Ramos (cell line): ENCODE data around the gene C19orf44.

Experiments used
- in situ Hi-C: fragments of 300-500 bp; cut with MboI; formaldehyde crosslinking; loops from one replicate; pipeline ENCODE4 v1.14.3; 2022; ENCODE audit warnings: low sequenced_read_pairs; ENCODE audit not compliant: unreplicated experiment

The C19orf44 gene

DNA sequence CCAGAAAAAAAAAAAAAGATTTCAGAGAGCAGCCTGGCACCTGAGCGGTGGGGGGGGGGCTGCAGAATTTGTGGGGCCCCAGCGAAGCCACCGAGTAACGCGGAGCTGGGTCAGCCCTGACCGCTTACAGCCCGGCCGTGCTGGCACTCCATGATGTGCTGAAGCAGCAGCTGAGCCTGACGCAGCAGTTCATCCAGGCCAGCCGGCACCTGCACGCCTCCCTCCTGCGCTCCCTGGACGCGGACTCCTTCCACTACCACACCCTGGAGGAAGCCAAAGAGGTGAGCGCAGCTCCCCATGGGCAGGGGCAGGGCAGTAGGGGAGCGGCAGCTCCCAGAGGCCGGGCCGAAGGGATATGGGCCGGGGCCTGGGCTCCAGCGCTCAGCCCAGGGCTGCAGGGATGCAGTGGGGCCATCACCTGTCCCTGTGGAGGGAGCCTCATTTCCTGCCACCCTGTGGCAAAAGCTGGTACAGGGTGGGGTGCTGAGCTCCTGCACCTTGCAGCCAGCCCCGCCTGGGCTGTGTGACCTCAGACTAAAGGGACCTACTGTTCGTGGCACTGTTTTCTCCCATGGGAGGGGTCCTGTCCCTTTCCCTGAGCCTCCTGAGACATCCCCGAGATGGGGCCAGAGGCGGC, 18.3 kb downstream of the C19orf44 start:
- in situ Hi-C loops = no loop called here

DNA sequence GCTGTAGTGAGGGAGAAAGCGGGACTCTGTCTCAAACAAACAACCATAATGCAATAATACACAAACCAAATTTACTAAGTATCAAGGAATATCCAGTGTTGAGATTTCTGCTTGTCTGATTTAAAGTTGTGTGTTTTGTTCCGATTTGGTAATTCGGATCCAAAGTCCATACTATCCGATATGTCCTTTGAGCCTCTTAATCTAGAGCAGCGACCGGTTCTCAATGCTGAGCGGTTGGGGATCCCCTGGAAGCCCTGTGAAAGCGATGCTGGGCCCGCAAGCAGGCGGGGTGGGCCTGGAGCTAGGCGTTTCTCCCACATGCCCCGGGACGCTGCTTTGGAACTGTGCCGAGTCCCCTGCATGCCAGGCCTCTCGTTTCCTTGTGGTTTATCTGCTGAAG, 20.2 kb downstream of the C19orf44 start:
- in situ Hi-C loops = no loop called here

DNA sequence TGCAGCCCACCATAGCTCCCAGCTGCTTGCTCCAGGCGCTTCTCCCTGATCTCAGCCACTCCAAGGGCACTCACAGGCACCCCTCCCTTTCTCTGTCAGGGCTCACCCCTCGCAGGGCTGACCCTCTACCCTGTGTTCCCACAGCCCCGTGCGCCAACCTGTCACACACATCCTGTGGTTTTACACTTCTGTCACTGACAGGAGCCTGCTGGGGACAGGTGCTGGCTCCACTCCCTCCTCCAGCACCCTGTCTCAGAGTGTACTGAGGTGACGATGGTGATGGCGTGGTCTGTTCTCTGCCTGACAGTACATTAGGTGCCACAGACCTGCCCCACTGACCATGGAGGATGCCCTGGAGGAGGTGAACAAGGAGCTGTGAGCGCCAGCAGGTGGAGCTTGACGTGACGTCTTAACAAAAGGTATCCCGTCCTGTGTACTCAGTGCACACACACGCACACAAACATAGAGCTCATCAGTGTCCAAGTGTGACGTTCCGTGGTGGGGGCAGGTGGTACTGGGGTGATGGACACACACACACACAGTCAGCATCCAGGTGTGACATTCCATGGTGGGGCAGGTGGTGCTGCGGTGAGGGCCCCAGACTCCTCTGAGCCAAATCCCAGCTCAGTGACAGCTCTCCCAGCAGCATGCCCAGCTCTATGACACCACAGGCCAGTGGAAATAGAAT, 20.9 kb downstream of the C19orf44 start:
- in situ Hi-C loops = no loop called here

DNA sequence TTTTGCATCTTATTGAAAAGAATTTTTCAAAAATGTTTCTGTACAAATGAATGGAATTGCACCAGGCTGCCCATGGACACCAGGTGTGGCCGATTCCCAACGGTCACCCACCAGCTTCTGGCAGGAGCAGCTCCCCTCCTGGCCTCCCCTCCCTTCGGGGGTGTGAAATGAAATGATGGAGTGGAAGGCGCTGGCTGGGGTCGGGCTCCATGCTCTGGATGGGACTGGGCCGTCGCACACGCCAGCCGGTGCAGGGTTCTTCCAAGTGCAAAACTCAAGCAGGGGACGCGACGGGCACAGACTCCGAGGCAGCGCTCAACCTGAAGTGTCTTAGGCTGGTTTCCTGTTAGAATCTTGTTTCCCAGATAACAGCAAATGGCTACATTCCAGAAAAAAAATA, 21.9 kb downstream of the C19orf44 start:
- in situ Hi-C loops = no loop called here

DNA sequence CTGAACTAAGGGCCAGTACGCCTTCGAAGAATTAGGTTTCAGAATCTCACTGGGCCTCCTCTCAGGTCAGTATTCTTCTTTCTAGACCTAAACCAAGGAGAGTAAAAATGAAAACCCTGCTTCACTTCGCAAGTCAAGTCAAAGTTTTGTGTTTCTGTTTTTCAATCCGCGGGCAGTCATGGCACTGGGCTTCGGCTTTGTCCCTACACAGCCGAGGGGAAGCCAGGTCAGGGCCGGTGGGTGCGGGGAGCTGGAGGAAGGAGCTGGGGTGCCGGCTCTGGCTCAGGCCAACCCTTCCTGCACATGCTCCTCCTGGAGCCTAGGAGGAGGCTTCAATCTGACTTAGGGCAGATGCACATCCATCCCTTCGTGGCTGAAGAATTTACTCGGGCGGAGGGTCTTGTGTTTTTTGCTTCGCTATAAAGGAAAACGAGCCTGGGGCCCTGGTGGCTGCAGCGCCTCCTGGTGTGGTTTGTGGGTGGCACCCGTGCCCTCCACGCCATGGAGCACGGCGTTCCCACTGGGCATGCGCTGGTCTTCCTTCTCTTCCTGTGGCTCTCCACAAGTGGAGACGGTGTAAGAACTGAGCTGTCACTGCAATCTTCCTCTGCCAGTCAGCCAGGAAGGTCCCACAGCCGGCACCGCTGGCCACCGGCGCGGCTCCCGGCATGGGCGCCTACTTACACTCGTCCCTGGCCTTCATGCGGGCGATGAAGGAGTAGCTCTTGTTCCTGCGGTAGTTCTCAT, 22.5 kb downstream of the C19orf44 start:
- in situ Hi-C loops = no loop called here

DNA sequence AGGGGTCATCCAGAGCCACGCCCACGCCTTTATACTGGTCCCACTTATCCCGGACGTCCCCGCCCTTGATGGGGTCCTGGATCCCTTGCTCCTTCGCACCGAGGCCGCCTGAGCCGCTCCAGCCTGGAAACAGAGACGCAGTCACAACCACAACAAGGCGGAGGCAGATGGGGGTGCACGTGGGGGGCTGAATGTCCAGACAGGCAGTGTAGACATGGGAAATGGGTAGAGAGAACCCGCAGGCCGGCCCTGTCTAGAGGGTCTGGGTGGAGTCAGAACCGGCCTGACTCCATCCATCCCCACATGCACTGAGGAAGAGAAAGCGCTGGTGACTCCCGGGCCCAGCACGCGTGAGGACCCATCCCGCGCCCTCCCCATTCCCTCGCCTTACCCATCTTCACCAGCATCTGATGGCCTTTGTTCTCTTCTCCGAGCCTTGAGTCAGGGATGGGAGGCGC, 23.1 kb downstream of the C19orf44 start:
- in situ Hi-C loops = no loop called here

DNA sequence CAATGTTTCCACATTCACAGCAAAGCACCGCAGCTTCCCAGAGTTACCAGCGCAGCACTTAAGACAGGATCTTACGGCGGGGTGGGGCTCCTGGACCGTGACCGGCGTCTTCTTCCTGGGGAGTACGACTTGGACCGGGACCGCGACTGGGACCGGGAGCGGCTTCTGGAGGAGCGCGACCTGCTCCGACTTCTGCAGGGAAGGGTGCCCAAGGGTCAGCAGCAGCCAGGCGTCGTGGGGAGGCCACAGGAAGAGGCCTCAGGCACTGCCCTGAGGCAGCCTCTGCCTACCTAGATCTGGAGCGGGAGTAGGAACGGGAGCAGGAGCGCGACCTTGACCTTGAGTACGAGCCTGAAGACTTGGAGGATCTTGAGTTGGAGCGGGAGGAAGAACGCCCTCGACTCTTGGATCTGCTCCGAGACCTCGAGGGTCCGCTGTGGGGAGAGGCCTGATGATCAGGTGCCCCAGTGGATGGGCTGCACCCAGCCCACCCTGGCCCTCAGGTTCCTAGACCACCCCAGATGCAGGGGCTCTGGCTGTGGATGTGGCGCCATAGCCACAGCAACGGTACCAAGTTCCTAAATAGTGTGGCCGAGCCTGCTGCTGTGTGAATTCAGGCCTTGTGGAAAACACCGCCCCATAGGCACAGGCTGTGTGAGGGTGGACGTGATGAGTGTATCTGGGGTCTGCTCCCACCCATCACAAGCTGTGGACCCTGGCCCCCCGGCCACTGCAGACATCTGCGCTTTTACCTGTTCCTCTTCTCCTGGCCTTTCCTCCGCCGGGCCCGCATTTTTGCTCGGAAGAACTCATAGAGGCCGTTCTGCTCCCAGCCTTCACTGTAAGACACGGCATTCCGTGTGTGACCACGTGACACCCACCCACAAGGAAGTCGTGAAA, 24.1 kb downstream of the C19orf44 start:
- in situ Hi-C loops = no loop called here

DNA sequence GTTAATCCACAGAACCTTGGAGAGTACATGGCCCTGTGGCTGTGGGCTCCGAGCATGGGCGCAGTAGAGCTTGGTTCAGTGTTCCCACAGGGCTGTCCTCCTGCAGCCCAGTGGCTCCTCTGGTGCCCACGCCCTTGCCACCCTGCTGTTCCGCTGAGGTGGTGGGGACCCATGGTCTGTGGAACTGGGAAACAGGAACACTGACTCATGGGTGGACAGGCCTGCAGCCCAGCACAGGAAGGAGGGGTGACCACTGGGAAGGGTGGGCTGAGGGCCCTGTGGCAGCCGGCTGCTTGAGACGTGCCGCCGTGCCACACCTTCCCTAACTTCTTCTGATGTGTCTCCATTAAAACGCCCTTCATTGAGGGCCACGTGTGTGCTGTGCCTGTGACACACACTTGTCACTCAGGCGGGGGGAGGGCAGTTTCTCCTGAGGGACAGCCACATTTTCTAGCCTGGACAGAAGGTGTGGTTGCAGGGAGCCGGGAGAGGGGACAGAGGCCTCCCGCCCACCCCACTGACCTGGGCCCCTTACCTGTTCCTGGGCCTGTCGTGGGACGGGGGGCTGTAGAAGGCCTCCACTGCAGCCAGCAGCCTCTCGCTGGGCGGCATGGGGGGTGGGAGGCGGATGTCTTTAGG, 24.9 kb downstream of the C19orf44 start:
- in situ Hi-C loops = no loop called here

DNA sequence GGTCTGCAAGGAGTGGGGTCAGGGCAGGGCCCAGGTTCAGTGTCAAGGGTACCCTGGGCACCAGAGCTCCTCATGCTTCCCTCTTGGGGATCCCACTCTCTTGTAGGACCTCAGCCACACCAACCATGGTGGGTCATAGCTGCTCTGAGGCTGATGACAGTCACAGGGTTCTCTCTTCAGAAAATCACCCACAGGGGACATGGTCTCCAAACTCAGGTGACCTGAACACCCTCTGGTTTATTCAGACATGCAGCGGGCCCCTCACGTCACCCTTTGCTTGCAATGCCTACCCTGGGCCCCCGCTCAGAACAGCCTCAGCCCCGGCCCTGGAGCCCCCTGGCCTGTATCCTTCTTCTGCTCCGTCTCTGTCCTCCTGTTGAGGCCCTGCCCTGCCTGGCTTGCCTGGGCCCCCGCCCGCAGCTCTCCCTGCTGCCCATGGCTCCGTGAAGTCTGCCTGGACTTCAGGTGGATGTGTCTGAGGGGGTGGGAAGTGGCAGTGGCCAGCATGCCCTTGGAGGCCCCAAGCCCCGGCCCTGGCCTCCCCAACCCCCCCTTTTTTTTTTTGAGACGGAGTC, 25.6 kb downstream of the C19orf44 start:
- in situ Hi-C loops = no loop called here

DNA sequence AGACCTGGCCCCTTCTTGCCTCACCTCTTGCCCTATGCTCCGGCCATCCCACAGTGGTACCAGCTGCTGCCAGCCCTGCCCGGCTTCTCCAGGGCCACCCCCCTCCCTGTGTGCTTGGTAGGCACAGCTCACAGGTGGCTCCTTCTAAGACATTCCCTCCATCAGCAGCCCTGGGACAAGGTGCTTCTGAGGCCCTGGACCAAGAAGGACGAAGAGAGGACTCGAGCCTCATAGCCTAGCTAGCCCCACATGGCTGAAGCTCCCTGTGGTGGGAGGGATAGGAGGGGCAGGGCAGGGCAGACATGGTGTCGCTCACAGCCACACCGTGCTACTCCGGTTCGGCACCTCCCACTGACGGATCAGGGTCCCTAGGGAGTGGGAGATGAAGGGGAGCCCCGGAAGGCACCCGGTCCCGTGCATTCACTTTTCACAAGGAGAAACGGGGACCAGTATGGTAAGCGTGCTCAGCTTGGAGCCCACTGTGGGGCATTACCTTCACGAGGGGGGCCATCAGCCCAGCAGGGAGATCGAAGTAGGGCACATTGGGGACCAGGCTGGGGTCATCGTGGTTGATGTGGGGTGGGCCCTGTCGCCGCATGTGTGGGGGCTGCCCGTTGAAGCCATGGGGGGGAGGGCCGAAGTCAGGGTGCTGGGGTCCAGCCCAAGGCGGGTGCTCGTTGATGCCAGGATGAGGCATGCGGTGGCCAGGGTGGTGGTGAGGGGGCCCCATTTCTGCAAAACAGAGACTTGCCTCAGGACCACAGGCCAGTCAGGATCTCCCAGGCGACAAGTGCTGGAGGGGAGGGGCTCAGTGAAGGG, 26.6 kb downstream of the C19orf44 start:
- in situ Hi-C loops = no loop called here

DNA sequence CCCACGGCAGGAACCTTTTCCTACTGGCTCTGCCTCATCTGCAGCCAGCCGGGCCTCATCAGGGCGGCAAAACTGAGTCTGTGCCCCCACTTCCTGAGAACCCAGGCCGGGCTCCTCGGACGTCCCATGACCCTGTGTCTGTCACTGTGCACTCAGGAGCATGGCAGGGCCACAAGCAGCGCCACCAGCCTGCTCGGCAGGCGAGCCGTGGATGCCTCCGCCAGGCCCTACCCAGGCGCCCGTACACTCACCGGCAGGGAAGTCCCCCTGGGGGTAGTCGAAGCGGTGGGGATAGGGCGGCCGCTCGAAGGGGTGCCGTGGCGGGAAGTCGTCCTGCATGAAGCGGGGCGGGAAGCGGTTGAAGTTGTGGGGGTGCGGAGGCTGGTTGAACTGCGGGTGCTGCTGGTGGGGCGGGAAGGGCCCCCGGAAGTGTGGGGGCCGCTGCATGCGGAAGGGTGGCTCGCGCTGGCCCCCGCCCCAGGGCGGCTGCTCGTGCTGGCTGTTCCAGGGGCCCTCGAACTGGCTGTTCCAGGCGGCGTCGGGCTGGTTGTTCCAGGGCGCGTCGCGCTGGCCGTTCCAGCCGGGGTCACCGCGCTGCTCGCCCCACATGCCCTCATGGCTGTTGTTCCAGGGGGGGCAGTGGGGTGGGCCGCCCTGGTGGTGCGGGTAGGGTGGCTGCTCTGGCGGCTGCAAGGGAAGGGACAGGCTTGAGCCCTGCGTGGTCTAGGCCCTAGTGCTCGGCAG, 29.0 kb downstream of the C19orf44 start:
- in situ Hi-C loops = no loop called here

DNA sequence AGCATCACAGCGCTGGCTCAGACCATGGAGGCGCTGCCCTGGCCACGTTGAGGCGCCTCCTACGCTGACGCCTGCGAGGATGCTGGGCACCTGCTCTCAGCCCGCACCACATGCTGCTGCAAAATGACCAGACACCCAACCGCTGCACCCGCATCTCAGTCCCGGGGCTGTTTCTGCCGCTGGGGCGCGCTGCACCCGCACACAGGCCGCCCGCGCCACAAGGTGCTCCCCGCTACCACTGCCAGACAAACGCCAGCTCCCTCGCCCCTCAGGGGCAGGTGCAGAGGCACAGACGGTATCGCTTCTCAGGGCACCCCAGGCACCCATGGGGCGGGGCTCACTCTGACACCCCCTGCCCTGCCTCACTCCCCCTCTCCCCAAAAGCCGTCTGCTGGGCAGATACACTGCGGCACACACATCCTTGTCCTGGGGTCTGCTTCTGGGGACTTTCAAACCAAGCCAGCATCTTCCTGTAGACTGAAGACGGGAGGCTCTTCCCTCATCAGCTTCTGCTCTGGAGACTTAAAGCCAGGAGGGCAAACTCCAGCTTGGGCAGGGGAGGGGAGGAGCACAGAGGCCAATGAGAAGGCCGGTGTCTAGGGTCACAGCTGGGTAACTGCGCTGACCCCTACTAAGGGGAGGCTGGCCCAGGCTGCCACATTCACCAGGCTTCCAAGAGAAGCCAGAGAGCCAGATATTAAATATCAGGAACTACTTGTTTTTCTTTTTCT, 29.7 kb downstream of the C19orf44 start:
- in situ Hi-C loops = no loop called here

DNA sequence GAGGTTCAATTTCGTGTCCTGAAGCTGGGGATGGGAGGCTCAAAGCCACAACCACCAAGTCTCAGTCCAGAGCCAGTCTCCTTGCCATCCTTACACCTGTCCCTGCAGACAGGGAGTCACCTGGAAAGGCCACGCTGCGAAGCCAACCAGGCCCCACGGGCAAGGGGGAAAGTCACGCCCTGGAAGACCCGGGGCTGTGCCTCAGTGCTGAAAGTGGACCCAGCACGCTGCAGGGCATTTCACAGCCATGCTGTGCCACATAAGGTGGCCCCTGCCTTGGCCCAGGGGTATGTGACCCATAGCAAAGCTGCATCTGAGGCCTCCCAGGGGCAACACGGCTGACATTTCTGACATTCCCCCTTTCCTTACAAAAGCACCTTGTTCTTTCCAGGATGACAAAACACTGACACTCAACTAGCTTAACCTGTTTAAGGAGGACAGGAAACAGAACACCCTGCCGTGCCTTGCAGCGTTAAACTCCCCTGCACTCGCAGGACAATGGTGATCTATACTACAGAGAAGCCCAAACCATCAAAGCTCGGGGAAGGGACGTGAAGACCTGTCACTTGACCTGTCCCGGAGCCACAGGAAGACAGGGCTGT, 31.2 kb downstream of the C19orf44 start:
- in situ Hi-C loops = no loop called here

DNA sequence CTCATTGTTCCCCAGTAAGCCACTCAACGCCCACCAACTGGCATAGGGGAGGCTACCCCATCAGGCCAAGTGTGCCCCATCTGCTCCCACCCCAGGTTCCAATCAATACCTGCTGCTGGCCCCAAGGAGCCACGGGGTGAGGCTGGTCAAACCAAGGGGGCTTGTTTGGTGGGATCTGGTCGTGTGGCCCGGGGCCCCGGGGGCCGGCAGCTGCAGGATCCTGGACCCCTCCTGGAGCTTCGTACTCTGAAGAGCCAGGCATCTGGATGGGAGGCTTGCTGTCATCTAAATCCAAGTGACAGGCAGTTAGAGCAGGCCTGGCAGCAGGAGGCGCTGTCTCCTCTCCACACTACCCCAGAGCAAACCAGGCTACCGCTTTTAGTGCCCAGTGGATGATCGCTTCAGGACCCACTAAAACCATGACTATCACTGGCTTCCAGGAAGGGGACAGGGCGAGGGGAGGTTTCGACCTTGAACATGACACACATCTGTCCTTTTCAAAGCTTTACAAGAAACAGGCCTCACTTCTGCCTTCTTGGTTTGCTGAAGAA, 31.9 kb downstream of the C19orf44 start:
- in situ Hi-C loops = no loop called here

DNA sequence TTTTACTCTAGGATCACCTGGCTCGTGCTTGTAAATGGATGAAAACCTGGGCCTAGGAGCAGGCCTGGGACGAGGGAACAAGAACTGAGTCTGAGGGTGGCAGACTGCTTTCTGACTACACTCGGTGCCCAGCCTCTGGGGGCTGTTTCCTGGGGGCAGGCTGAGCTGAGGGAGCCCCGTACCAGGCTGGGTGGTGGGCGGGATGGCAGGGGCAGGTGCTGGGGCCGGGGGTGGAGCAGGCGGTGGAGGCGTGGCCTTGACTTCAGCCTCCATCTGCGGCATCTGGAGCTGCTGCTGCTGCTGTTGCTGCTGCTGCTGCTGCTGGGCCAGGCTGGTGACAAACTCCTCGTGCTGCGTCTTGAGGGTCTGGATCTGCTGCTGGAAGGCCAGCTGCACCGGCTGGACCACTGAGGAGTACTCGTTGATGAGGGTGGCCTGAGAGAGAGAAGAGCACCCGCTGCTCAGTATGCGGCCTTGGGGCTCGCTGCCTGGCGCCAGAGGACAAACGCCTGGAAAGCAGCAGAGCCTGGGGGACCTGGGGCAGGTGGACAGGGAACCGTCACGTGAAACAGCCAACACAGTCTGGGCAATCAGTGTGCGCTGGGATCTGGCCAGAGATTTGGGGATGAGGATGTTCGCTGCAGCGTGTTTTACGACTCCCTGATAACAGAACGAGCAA, 33.4 kb downstream of the C19orf44 start:
- in situ Hi-C loops = no loop called here
